AG09309 (cell line): ENCODE measurements around the gene CNTN2.

Experiments
- DNase-seq: peaks from one replicate; pipeline ENCODE4 v3.0.0-alpha.2; 2010; ENCODE audit warnings: low read depth
- H3K4me3 ChIP-seq: 2 replicates; pipeline ENCODE4 v1.5.1; 2011; ENCODE audit warnings: mild to moderate bottlenecking, low read depth, low read length, moderate library complexity; ENCODE audit not compliant: control insufficient read depth
- CTCF ChIP-seq: IDR thresholded peaks from 2 replicates; pipeline ENCODE4 v1.5.1; 2011; ENCODE audit warnings: mild to moderate bottlenecking, low read depth, low read length, inconsistent platforms; ENCODE audit not compliant: insufficient read depth, control insufficient read depth; ENCODE audit errors: missing control alignments

Gene CNTN2

DNA sequence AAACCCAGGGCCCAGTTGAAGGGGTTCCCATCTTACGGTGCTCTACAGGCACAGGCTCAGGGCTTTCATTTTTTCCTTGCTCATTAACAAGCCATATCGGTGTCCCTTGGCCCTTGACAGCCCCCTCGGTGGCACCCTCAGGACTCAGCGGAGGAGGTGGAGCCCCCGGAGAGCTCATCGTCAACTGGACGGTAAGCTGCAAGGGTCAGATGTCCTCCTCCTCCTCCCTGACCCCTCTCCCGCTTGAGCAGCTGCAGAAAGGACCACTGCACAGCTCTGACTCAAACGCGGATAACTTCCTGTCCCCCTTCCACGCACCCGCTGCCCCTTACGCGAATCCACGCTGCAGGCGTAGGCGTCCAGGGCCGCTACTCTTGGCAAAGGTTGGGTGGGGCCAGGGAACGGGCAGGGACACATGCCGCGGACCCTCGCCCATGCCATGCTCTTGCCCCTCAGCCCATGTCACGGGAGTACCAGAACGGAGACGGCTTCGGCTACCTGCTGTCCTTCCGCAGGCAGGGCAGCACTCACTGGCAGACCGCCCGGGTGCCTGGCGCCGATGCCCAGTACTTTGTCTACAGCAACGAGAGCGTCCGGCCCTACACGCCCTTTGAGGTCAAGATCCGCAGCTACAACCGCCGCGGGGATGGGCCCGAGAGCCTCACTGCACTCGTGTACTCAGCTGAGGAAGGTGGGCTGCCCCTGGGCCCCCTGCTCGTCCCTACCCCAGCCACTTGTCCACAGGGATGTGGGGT is 26.5 kb downstream of the CNTN2 start:
- DNase-seq, result no peak

DNA sequence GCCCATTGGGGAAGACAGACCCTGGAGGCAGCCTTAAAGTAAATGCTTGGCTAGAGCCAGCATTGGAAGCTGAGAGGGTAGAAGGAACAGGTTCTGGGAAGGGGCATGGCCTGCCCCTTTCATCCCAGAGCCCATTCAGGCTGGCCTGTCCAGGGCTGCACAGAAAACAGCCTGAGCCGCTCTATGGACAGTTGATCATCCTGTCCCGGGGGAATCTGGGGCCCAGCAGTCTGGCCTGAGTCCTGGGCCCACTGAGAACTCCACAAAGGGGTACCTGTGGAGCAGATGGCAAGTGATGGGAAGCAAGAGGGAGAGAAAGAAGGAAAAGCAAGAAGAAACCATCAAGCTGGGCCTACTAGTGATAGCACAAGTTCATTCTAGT is 28.0 kb downstream of the CNTN2 start:
- TF ChIP-seq CTCF, result no peak
- H3K4me3 ChIP-seq, result no peak overlapping the region
- DNase-seq, result no peak

More for the DNA sequence above, 26.5 kb downstream of the CNTN2 start:
- TF ChIP-seq CTCF, result no peak
- no peak overlapping the region for H3K4me3 ChIP-seq

GRCh38 chr1:205071801-205072200 is 28.8 kb downstream of the CNTN2 start:
- no peak for DNase-seq
- no peak for TF ChIP-seq CTCF

DNA sequence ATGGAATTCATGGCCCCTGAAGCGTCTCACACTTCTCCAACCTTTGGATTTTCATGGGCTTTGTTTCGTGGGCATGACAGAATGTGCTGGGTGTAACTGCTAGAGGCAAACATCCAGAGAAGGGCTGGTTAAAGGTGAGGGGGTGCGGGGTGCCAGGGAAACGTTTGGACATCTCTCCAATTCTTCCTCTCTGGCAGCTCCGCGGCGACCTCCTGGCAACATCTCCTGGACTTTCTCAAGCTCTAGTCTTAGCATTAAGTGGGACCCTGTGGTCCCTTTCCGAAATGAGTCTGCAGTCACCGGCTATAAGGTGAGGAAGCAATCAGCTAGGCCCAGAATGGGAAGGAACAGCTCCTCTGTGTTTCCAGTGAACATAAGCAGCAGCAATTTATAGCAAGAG is 29.3 kb downstream of the CNTN2 start:
- no peak for DNase-seq

More at GRCh38 chr1:205071801-205072200, 28.8 kb downstream of the CNTN2 start:
- no peak overlapping the region for H3K4me3 ChIP-seq

GRCh38 chr1:205072881-205073280 is 29.9 kb downstream of the CNTN2 start:
- no peak overlapping the region for H3K4me3 ChIP-seq
- TF ChIP-seq CTCF, result no peak
- DNase-seq, result no peak

More for the DNA sequence above, 29.3 kb downstream of the CNTN2 start:
- TF ChIP-seq CTCF, result no peak
- no peak overlapping the region for H3K4me3 ChIP-seq

- H3K4me3 ChIP-seq, result no peak overlapping the region
- DNase-seq, result no peak
- no peak for TF ChIP-seq CTCF
Measured at GRCh38 chr1:205073511-205073910, 30.5 kb downstream of the CNTN2 start.
